Colonic mucosa (tissue), 4 donors: Measurements from ENCODE around the gene HOXA11. TPM values are rescaled to one million over a fixed set of nuclear protein-coding genes. Genes with fewer than 3 reads are reported as not detected.

Source experiments
- DNase-seq: peaks from one replicate; pipeline ENCODE4 v3.0.0-alpha.2; 2020
- H3K27ac ChIP-seq: fragments of 200-600 bp; one replicate; pipeline ENCODE4 v1.8.0; 2021
- H3K27me3 ChIP-seq: fragments of 200-600 bp; one replicate; pipeline ENCODE4 v1.8.0; 2021
- H3K36me3 ChIP-seq: fragments of 200-600 bp; one replicate; pipeline ENCODE4 v1.8.0; 2021
- H3K4me1 ChIP-seq: fragments of 200-600 bp; one replicate; pipeline ENCODE4 v1.8.0; 2021; ENCODE audit warnings: mild to moderate bottlenecking
- H3K4me3 ChIP-seq: fragments of 200-600 bp; one replicate; pipeline ENCODE4 v1.8.0; 2021
- H3K9ac ChIP-seq, 2 donors: one replicate each; pipeline ENCODE4 v1.7.0; 2013; ENCODE audit warnings: control low read depth in 2 of 2, low read depth in 2 of 2, low read length in 2 of 2
- H3K9me3 ChIP-seq: fragments of 200-600 bp; one replicate; pipeline ENCODE4 v1.8.0; 2021
- CTCF ChIP-seq: fragments of 200-600 bp; IDR thresholded peaks from one replicate; pipeline ENCODE4 v1.8.0; 2022; ENCODE audit warnings: antibody characterized with exemption, mild to moderate bottlenecking
- intact Hi-C: fragments of 100-400 bp; cut with DNase I; formaldehyde crosslinking; loops from one replicate; pipeline ENCODE4 v1.14.1; 2022
- total RNA-seq, 2 donors: library from RNA; stranded (reverse); fragmentation: NEBNext Ultra II Directional in 1 of 2; extraction: Animal tissue kit (Norgen Biotek cat#: 25700) in 1 of 2; gene quantifications; one replicate each; pipeline ENCODE4 v1.2.1, GENCODE V29; 2021
- donor health status: healthy.
- donor health status: DM: no; HTN: no; CAD: no.
- donor health status: DM: no; HTN: no; CAD: no.

Gene HOXA11
- total RNA-seq, 2 donors from 2014 or later = 2.9 to 3.7 TPM

GRCh38 chr7:27186668-27187474 lies 1.8 kb upstream of the HOXA11 start:
- Histone ChIP-seq H3K4me3 (peak overlapping the region; percentile 50), H3K9ac (peak overlapping the region; percentile 75 to 89), H3K9me3 (no peaks in the 10 kb centered on the region), H3K36me3 (no peaks in the 10 kb centered on the region), H3K27ac (peak overlapping the region; percentile 94), H3K27me3 (peaks cover 5% of the 10 kb centered on the region), H3K4me1 (peaks cover 17% of the 10 kb centered on the region)
- DNase-seq = no peak
- TF ChIP-seq CTCF = no peak
- intact Hi-C loops = no loop called here

GRCh38 chr7:27185854-27186667 lies 1.0 kb upstream of the HOXA11 start:
- no peaks in the 10 kb centered on the region for H3K9me3 ChIP-seq
- no peak for TF ChIP-seq CTCF
- H3K36me3 ChIP-seq = no peaks in the 10 kb centered on the region
- peaks cover 22% of the 10 kb centered on the region for H3K4me1 ChIP-seq
- H3K27ac ChIP-seq = peak overlapping the region; percentile 94
- H3K9ac ChIP-seq = peak overlapping the region; percentile 75 to 89
- DNase-seq = no peak
- intact Hi-C loops = no loop called here
- peaks cover 5% of the 10 kb centered on the region for H3K27me3 ChIP-seq
- peak overlapping the region; percentile 50 for H3K4me3 ChIP-seq

GRCh38 chr7:27184337-27185012 lies 557 bp downstream of the HOXA11 start:
- H3K9ac ChIP-seq = peak overlapping the region; percentile 89 to 92
- no peak for DNase-seq
- H3K9me3 ChIP-seq = no peaks in the 10 kb centered on the region
- intact Hi-C loops = no loop called here
- no peaks in the 10 kb centered on the region for H3K36me3 ChIP-seq
- H3K27ac ChIP-seq = peak overlapping the region; percentile 94
- peaks cover 20% of the 10 kb centered on the region for H3K4me1 ChIP-seq
- peak overlapping the region; percentile 50 for H3K4me3 ChIP-seq
- no peak for TF ChIP-seq CTCF
- peaks cover 5% of the 10 kb centered on the region for H3K27me3 ChIP-seq

- TF ChIP-seq CTCF = no peak
- H3K27ac ChIP-seq = peak overlapping the region; percentile 94
- H3K4me3 ChIP-seq = peak overlapping the region; percentile 50
- peaks cover 20% of the 10 kb centered on the region for H3K4me1 ChIP-seq
- peak overlapping the region; percentile 89 to 92 for H3K9ac ChIP-seq
- no peak for DNase-seq
- H3K27me3 ChIP-seq = peaks cover 5% of the 10 kb centered on the region
- intact Hi-C loops = no loop called here
- no peaks in the 10 kb centered on the region for H3K36me3 ChIP-seq
- no peaks in the 10 kb centered on the region for H3K9me3 ChIP-seq
These were observed 1.2 kb downstream of the HOXA11 start for GRCh38 chr7:27183682-27184336.
